Astrocyte of the cerebellum (primary cell): ENCODE data around the gene COPZ2.

Experiments used
- DNase-seq: peaks from one replicate; pipeline ENCODE4 v3.0.0-alpha.2; 2011; ENCODE audit warnings: low read depth
- H3K4me3 ChIP-seq: 2 replicates; pipeline ENCODE4 v1.5.1; 2011; ENCODE audit warnings: mild to moderate bottlenecking, low read depth, low read length, moderate library complexity
- in situ Hi-C: cut with HindIII; loops from 2 replicates; pipeline ENCODE4 v1.10.0; 2017; ENCODE audit warnings: low sequenced_read_pairs
- TF ChIP-seq, protein P1 (sequence below): IDR thresholded peaks from 2 replicates; pipeline ENCODE4 v1.5.1; 2012; ENCODE audit warnings: low read length, low read depth, moderate library complexity, mild to moderate bottlenecking; ENCODE audit errors: missing control alignments

Gene COPZ2

DNA sequence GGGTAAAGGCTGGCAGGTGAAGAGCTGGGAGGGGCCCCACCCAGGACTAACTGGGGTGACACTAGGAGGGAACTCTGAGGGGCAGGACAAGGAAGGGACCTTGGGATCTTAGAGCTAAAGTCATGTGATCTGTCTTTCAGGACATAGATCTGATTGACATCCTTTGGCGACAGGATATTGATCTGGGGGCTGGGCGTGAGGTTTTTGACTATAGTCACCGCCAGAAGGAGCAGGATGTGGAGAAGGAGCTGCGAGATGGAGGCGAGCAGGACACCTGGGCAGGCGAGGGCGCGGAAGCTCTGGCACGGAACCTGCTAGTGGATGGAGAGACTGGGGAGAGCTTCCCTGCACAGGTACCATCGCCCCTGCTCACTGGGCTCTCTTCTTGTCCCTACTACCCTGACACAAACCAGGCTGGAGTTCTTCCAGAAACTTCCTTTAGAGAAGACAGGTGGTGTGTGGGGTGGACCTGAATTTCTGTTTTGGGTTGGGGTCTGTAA is 18.7 kb upstream of the COPZ2 start:
- DNase-seq: no peak
- TF ChIP-seq, protein P1, sequence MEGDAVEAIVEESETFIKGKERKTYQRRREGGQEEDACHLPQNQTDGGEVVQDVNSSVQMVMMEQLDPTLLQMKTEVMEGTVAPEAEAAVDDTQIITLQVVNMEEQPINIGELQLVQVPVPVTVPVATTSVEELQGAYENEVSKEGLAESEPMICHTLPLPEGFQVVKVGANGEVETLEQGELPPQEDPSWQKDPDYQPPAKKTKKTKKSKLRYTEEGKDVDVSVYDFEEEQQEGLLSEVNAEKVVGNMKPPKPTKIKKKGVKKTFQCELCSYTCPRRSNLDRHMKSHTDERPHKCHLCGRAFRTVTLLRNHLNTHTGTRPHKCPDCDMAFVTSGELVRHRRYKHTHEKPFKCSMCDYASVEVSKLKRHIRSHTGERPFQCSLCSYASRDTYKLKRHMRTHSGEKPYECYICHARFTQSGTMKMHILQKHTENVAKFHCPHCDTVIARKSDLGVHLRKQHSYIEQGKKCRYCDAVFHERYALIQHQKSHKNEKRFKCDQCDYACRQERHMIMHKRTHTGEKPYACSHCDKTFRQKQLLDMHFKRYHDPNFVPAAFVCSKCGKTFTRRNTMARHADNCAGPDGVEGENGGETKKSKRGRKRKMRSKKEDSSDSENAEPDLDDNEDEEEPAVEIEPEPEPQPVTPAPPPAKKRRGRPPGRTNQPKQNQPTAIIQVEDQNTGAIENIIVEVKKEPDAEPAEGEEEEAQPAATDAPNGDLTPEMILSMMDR: no peak
- in situ Hi-C loops: no loop called here
- no peak overlapping the region for H3K4me3 ChIP-seq

DNA sequence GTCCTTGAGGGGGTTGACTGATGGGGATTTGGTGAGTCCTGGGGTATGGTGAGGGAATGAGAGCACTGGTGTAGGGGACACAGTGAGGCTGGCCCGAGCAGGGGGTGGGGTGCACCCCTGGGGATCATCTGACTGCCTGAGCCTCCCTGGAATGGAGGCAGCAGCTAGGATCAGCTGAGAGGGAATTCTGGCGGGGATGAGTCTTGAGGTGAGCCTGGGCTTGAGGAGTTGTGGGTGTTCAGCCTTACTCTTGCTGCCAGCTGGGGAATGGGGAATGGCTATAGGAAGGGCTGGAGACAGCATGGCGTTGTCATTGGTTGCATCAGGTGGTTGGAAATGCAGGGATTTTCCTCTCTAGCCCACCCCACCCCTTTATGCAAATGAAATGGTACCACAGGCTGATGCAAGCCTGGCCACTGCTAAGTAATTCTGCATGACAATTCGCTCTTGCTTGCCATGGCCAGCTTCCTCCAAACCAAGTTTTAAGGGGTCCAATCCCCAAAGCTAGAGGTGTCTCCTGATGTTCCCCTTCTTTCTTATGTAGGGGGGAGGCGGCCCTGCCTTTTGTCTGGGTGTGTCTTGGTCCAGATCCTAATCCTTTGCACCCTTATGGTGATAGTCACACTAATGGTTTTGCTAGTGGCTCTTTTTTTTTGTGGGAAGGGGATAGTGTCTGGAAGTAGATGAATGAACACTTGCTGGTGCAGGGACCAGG is 18.1 kb upstream of the COPZ2 start:
- in situ Hi-C loops: no loop called here
- peak overlapping the region; percentile 33 for H3K4me3 ChIP-seq
- DNase-seq: no peak
- TF ChIP-seq, protein P1: no peak

DNA sequence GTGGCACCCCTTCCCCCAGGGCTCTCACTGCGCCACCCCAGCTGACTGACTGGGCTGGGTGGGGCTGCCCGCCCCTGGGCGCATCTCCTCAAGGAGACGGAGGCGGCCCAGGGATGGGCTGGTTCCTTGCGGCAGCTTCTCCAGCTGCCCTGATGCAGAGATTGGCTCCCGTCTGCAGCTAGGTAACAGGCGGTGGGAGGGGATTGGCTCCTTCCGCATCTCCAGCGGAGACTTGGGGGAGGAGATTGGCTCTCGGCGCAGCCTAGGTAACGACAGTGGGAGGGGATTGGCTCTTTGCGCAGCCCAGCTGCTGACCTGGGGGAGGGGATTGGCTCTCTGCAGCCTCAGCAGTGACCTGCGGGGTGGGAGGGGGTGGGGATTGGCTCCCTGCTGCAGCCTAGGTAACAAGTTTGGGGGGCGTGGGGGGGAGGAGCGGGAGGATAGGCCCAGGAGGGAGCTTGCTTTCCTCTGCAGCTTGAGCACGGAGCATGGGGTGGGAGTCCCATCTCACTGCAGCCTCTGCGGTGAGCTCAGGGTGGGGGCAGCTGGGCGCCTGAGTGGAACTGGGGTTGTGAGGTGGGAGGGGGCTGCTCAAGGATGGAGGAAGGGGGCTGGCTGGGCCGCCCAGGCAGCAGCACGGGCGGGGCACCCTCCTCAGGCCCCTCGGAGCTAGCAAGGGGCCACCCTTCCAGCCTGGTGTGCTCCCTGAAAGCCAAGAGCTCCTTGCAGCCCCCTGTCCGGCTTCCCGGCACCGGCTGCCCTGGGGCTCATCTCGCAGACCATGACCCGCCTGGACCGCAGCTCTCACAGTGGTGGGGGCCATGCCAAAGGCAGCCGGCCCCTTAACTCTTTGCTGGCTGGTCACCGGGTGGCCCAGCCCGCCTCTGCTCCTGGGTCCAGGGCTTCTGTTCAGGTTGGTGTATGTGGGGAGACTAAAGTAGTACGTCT is 16.9 kb upstream of the COPZ2 start:
- in situ Hi-C loops: no loop called here
- peak overlapping the region; percentile 33 for H3K4me3 ChIP-seq
- DNase-seq: peak; percentile 47
- TF ChIP-seq, protein P1: no peak

DNA sequence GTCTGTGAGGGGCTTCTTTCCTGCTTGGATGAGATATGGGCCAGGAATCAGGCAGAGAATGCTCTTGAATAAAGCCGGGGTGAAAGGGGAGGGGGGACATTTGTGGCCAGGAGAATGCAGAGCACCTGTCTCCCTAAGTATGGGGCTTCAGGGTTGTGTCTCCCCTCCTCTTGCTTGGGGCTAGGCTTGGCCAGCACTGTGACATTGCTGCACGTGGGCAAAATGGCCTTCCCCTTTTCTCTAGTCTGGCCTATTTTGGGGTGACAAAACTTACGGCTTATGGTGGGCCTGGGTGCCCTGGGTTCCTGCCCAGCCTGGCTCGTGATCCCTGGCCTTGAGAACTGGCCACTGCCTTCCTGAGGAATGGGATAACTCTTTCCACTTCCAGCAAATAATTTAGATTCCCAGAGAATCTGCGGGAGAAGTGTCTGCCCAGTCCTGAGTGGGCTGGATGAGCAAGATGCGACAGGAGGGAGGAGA is 16.2 kb upstream of the COPZ2 start:
- in situ Hi-C loops: no loop called here
- peak overlapping the region; percentile 33 for H3K4me3 ChIP-seq
- no peak for DNase-seq
- TF ChIP-seq, protein P1: no peak

DNA sequence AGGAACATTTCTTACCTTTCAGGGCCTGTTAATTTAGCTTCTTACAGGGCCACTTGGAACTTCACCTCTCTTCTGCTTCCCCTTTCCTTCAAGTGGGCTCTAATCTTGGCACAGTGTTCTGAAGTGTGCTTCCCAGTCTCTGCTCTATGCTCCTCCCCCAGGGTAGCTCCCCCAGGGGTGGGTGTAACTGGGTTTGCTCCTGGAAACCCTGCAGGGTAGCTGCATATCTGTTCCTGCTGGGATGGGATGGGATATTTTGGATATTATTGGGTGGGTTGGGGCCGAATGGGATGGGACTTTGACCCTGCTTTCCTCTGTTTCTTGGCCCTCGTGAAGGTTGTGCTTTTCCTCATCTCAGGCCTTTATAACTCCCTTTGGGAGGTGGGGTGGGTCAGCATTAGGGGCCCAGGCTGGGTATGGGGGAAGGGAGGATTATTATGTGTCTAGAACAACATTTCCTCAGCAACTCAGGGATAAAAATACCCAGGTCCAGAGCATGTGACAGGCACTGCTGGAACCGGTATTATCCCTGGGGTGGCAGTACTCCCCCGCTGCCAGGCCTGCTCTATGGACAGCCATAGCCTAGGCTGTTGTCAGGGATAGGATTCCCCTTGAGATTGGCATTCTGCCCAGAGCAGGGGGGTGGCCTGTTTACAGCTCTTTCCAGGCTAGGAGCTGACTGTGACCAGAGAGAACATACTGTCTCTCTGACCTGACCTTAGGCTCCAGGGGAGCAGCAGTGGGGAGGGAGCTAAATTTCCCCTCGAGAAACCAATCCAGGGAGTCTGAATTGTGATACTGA is 15.6 kb upstream of the COPZ2 start:
- peak overlapping the region; percentile 33 for H3K4me3 ChIP-seq
- TF ChIP-seq, protein P1: no peak
- in situ Hi-C loops: no loop called here
- DNase-seq: no peak
